Prostate gland (tissue), 2 donors: ENCODE results near the gene KLHL26.

Experiments
- CTCF ChIP-seq, 4 experiments: fragments of 200-600 bp in 2 of 4; fragments of 450-650 bp in 2 of 4; sonication (generic) in 2 of 4; IDR thresholded peaks; 1 replicate in 3 of 4; 2 replicates in 1 of 4; pipeline ENCODE4 v1.5.1; 2016 to 2019; ENCODE audit warnings: antibody characterized with exemption in 4 of 4, mild to moderate bottlenecking in 2 of 4, moderate library complexity in 2 of 4
- POLR2AphosphoS5 ChIP-seq: sonication (generic); formaldehyde crosslinking; IDR thresholded peaks from one replicate; pipeline ENCODE4 v1.6.1; 2017; ENCODE audit warnings: antibody characterized with exemption

DNA sequence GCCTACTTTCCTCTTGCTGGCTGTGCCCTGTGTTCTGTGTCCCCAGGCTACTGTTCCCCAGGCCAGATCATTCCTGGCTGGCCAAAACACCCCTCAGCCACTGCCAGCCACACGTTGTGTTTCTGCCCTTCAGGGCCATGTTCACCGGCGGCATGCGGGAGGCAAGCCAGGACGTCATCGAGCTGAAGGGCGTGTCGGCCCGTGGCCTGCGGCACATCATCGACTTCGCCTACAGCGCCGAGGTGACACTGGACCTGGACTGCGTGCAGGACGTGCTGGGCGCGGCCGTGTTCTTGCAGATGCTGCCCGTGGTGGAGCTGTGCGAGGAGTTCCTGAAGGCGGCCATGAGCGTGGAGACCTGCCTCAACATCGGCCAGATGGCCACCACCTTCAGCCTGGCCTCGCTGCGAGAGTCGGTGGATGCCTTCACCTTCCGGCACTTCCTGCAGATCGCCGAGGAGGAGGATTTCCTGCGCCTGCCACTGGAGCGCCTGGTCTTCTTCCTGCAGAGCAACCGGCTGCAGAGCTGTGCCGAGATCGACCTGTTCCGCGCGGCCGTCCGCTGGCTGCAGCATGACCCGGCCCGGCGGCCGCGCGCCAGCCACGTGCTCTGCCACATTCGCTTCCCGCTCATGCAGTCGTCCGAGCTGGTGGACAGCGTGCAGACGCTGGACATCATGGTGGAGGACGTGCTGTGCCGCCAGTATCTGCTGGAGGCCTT lies 30.9 kb downstream of the KLHL26 start:
- TF ChIP-seq CTCF (IDR thresholded peaks at IDR 0.05), result no peak
- TF ChIP-seq POLR2AphosphoS5, result no peak
